IMR-90 (cell line): ENCODE data around the gene ANOS1. TPM values are rescaled to one million over a fixed set of nuclear protein-coding genes. Genes with fewer than 3 reads are reported as not detected.

Experiments used
- ATAC-seq: fragments of 200-7000 bp; cut with Tn5 transposase; 2 replicates; pipeline ENCODE4 v1.9.1; 2020; ENCODE audit warnings: low read depth, mild to moderate bottlenecking, moderate library complexity
- BruUV-seq: library from RNA; stranded (reverse); fragments of 400-500 nt; replicated peaks from 2 replicates; lab custom pipeline; 2021; lab: Mats Ljungman, UMichigan
- CTCF ChIA-PET: fragments of 300-600 bp; formaldehyde crosslinking; extraction: SDS; loops from one replicate; lab custom pipeline; 2021; ENCODE audit warnings: antibody characterized with exemption; lab: Yijun Ruan, JAX
- POLR2A ChIA-PET: fragments of 300-600 bp; sonication (Branson Sonifier 250); formaldehyde crosslinking; loops from one replicate; lab custom pipeline; 2022; ENCODE audit warnings: antibody characterized with exemption; ENCODE audit not compliant: unreplicated experiment; lab: Charles Lee
- DNase-seq: peaks from one replicate; pipeline ENCODE4 v3.0.0; 2013
- H2AFZ ChIP-seq: replicated peaks from 2 replicates; pipeline ENCODE3; 2013; ENCODE audit warnings: low read length, mild to moderate bottlenecking; ENCODE audit not compliant: poor library complexity
- H2AK5ac ChIP-seq: 2 replicates; pipeline ENCODE4 v1.6.1; 2013; ENCODE audit warnings: low read depth, low read length, inconsistent platforms
- H2AK9ac ChIP-seq: replicated peaks from 2 replicates; pipeline ENCODE3; 2013; ENCODE audit warnings: mild to moderate bottlenecking, low read depth, low read length, moderate library complexity; ENCODE audit not compliant: poor library complexity
- H2BK120ac ChIP-seq: 2 replicates; pipeline ENCODE4 v1.6.1; 2013; ENCODE audit warnings: low read depth, low read length, inconsistent platforms
- H2BK15ac ChIP-seq: 3 replicates; pipeline ENCODE4 v1.6.1; 2013; ENCODE audit warnings: low read depth, low read length, inconsistent platforms
- H2BK20ac ChIP-seq: 2 replicates; pipeline ENCODE4 v1.6.1; 2013; ENCODE audit warnings: low read depth, mild to moderate bottlenecking, inconsistent platforms, low read length, moderate library complexity
- H2BK5ac ChIP-seq: 2 replicates; pipeline ENCODE4 v1.6.1; 2013; ENCODE audit warnings: mild to moderate bottlenecking, low read depth, low read length, inconsistent platforms; ENCODE audit not compliant: poor library complexity, severe bottlenecking
- H3K14ac ChIP-seq: replicated peaks from 2 replicates; pipeline ENCODE4 v1.6.1; 2013; ENCODE audit warnings: low read depth, low read length, inconsistent platforms
- H3K18ac ChIP-seq: 2 replicates; pipeline ENCODE4 v1.6.1; 2013; ENCODE audit warnings: low read depth, low read length, control low read depth
- H3K23ac ChIP-seq: 2 replicates; pipeline ENCODE4 v1.6.1; 2013; ENCODE audit warnings: low read depth, low read length, inconsistent platforms
- H3K27ac ChIP-seq: 2 replicates; pipeline ENCODE4 v1.5.1; 2013; ENCODE audit warnings: mild to moderate bottlenecking, control low read depth, low read length; ENCODE audit not compliant: insufficient read depth
- H3K27me3 ChIP-seq: 2 replicates; pipeline ENCODE4 v1.6.1; 2013; ENCODE audit warnings: low read length; ENCODE audit not compliant: control insufficient read depth, insufficient read depth
- H3K36me3 ChIP-seq: 2 replicates; pipeline ENCODE4 v1.6.1; 2013; ENCODE audit warnings: low read length, mixed read lengths; ENCODE audit not compliant: control insufficient read depth, insufficient read depth
- H3K4ac ChIP-seq: 2 replicates; pipeline ENCODE4 v1.6.1; 2013; ENCODE audit warnings: low read depth, low read length, inconsistent platforms
- H3K4me1 ChIP-seq: 2 replicates; pipeline ENCODE4 v1.6.1; 2013; ENCODE audit warnings: low read length, mixed read lengths; ENCODE audit not compliant: control insufficient read depth, insufficient read depth
- H3K4me2 ChIP-seq: 2 replicates; pipeline ENCODE4 v1.6.1; 2013; ENCODE audit warnings: low read depth, mild to moderate bottlenecking, control low read depth, low read length, moderate library complexity
- H3K4me3 ChIP-seq: 2 replicates; pipeline ENCODE4 v1.5.1; 2013; ENCODE audit warnings: low read depth, mild to moderate bottlenecking, control low read depth, low read length, moderate library complexity; ENCODE audit not compliant: insufficient read depth
- H3K56ac ChIP-seq: 2 replicates; pipeline ENCODE4 v1.6.1; 2013; ENCODE audit warnings: low read length, inconsistent platforms; ENCODE audit not compliant: insufficient read depth; ENCODE audit errors: extremely low read depth
- H3K79me1 ChIP-seq, 2 experiments: 2 replicates each; pipeline ENCODE4 v1.6.1; 2013; ENCODE audit warnings: low read length in 2 of 2, inconsistent platforms in 1 of 2, low read depth in 1 of 2
- H3K9ac ChIP-seq: 2 replicates; pipeline ENCODE4 v1.6.1; 2013; ENCODE audit warnings: low read depth, low read length, control low read depth
- H3K9me1 ChIP-seq: 2 replicates; pipeline ENCODE4 v1.6.1; 2013; ENCODE audit warnings: low read length, inconsistent platforms; ENCODE audit not compliant: insufficient read depth
- H3K9me3 ChIP-seq: 2 replicates; pipeline ENCODE4 v1.6.1; 2013; ENCODE audit warnings: low read length; ENCODE audit not compliant: control insufficient read depth, insufficient read depth
- H4K20me1 ChIP-seq: 2 replicates; pipeline ENCODE4 v1.6.1; 2013; ENCODE audit warnings: low read length, inconsistent platforms; ENCODE audit not compliant: insufficient read depth
- H4K5ac ChIP-seq: 2 replicates; pipeline ENCODE4 v1.6.1; 2013; ENCODE audit warnings: mild to moderate bottlenecking, low read depth, low read length, control low read depth
- H4K8ac ChIP-seq, 2 experiments: 2 replicates each; pipeline ENCODE4 v1.6.1; 2013; ENCODE audit warnings: low read depth in 2 of 2, low read length in 2 of 2, control low read depth in 1 of 2, inconsistent platforms in 1 of 2
- H4K91ac ChIP-seq: 2 replicates; pipeline ENCODE4 v1.6.1; 2013; ENCODE audit warnings: low read depth, low read length, inconsistent platforms; ENCODE audit not compliant: insufficient read depth
- CEBPB ChIP-seq: IDR thresholded peaks from 2 replicates; pipeline ENCODE4 v1.6.1; 2012; ENCODE audit warnings: low read depth, low read length, improper control_type of control experiment
- CHD1 ChIP-seq: IDR thresholded peaks from 2 replicates; pipeline ENCODE4 v1.6.1; 2012; ENCODE audit warnings: low read depth, low read length, improper control_type of control experiment
- MAFK ChIP-seq: IDR thresholded peaks from 2 replicates; pipeline ENCODE4 v1.6.1; 2012; ENCODE audit warnings: low read depth, low read length, improper control_type of control experiment
- MAZ ChIP-seq: IDR thresholded peaks from 2 replicates; pipeline ENCODE4 v1.6.1; 2012; ENCODE audit warnings: low read depth, mild to moderate bottlenecking, low read length, improper control_type of control experiment, moderate library complexity, borderline replicate concordance
- RAD21 ChIP-seq: IDR thresholded peaks from 2 replicates; pipeline ENCODE4 v1.6.1; 2012; ENCODE audit warnings: low read length, improper control_type of control experiment
- RCOR1 ChIP-seq: IDR thresholded peaks from 2 replicates; pipeline ENCODE4 v1.6.1; 2012; ENCODE audit warnings: mild to moderate bottlenecking, low read length, improper control_type of control experiment; ENCODE audit not compliant: insufficient replicate concordance
- RFX5 ChIP-seq: IDR thresholded peaks from 2 replicates; pipeline ENCODE4 v1.8.0; 2012; ENCODE audit warnings: low read depth, mild to moderate bottlenecking, low read length, moderate library complexity
- USF2 ChIP-seq: fragments of 150-350 bp; IDR thresholded peaks from 2 replicates; pipeline ENCODE4 v1.6.1; 2017; ENCODE audit warnings: mild to moderate bottlenecking, antibody characterized with exemption, low read length, low read depth
- WGBS, 2 experiments: methylation state at CpG; one replicate each; pipeline versions ENCODE4 v1.1.5 to v1.1.7; 2013; ENCODE audit warnings: missing lambda C conversion rate in 2 of 2; ENCODE audit not compliant: insufficient read length in 1 of 2; ENCODE audit errors: extremely low coverage in 2 of 2; 5-methylcytosine and 5-hydroxymethylcytosine counted together
- dilution Hi-C: fragments of 300-500 bp; cut with HindIII; formaldehyde crosslinking; loops from one replicate; pipeline ENCODE4 v1.14.3; 2018; ENCODE audit warnings: low sequenced_read_pairs; ENCODE audit not compliant: unreplicated experiment
- in situ Hi-C: fragments of 300-500 bp; cut with MboI; formaldehyde crosslinking; loops from 3 replicates; pipeline ENCODE4 v1.14.3; 2019; ENCODE audit warnings: low sequenced_read_pairs, inconsistent platforms, mixed read lengths
- intact Hi-C: fragments of 100-400 bp; cut with micrococcal nuclease; formaldehyde crosslinking; loops from 2 replicates; pipeline ENCODE4 v1.10.0; 2022
- polyA plus RNA-seq, 3 experiments: library from polyadenylated mRNA; depleted of rRNA; stranded (reverse); fragments of >200 nt; gene quantifications; 2 replicates each; pipeline ENCODE4 v1.2.3, GENCODE V29; 2012; ENCODE audit warnings: low replicate concordance in 1 of 3
- total RNA-seq: library from RNA; depleted of rRNA; stranded (reverse); fragments of >200 nt; gene quantifications from 2 replicates; pipeline ENCODE4 v1.2.3, GENCODE V29; 2012
- TF ChIP-seq, protein P1 (sequence below): fragments of 150-350 bp; IDR thresholded peaks from 2 replicates; pipeline ENCODE4 v1.6.1; 2016; ENCODE audit warnings: low read depth, mild to moderate bottlenecking, low read length, moderate library complexity, borderline replicate concordance

Gene ANOS1
- total and polyA plus RNA-seq, 2 of the 4 experiments (the other 2 are of a cell fraction) = under 0.01 to 0.17 TPM

DNA sequence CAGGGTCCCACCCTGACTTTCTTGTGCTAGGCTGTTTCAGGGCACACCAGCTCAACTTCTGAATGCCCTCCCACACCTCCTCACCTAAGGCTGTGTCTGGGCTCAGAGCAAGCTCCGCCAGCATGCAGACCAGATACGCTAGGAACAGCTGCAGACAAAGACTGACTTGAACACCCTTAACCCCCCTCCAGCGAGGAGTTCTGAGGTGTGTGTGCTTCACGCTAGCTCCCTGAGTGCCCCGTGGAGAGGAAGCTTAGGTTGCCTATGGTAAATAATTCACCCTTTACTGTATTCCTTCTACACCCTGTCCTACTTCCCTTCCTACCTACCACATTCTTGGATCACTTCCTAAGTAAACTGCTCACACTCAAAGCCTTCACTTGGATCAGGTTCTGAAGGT lies 152.3 kb downstream of the ANOS1 start:
- H2AK5ac ChIP-seq = no peak overlapping the region
- in situ Hi-C loops (no loop called here), intact Hi-C loops (no loop called here), dilution Hi-C loops (no loop called here)
- no peak overlapping the region for H3K27ac ChIP-seq
- H2BK5ac ChIP-seq = no peak overlapping the region
- H2BK120ac ChIP-seq = no peak overlapping the region
- no peak overlapping the region for H3K14ac ChIP-seq
- no peak overlapping the region for H3K4me3 ChIP-seq
- H2BK20ac ChIP-seq = no peak overlapping the region
- no peak overlapping the region for H2AK9ac ChIP-seq
- no peak overlapping the region for H3K23ac ChIP-seq
- H3K9ac ChIP-seq = no peak overlapping the region
- H3K9me1 ChIP-seq = no peaks in the 10 kb centered on the region
- H3K18ac ChIP-seq = no peak overlapping the region
- no peak overlapping the region for H3K4ac ChIP-seq
- H3K79me1 ChIP-seq = no peaks in the 10 kb centered on the region
- H3K4me2 ChIP-seq = no peak overlapping the region
- peaks cover 6% of the 10 kb centered on the region; the same call in 1 of the 2 replicates for H3K9me3 ChIP-seq
- ChIA-PET POLR2A (no interaction called here), CTCF (no interaction called here)
- TF ChIP-seq RCOR1 (no peak), CHD1 (no peak), CEBPB (no peak), RFX5 (no peak), RAD21 (no peak), USF2 (no peak), MAZ (no peak), MAFK (no peak)
- TF ChIP-seq, protein P1, sequence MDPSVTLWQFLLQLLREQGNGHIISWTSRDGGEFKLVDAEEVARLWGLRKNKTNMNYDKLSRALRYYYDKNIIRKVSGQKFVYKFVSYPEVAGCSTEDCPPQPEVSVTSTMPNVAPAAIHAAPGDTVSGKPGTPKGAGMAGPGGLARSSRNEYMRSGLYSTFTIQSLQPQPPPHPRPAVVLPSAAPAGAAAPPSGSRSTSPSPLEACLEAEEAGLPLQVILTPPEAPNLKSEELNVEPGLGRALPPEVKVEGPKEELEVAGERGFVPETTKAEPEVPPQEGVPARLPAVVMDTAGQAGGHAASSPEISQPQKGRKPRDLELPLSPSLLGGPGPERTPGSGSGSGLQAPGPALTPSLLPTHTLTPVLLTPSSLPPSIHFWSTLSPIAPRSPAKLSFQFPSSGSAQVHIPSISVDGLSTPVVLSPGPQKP = no peak
- H4K20me1 ChIP-seq = no peaks in the 10 kb centered on the region
- no peaks in the 10 kb centered on the region for H3K36me3 ChIP-seq
- no peak for ATAC-seq
- DNase-seq = no peak
- no TSS peak for BruUV-seq
- WGBS, 2 experiments = no CpG with 5 or more reads among the region's 5 CpGs
- no peaks in the 10 kb centered on the region for H3K4me1 ChIP-seq
- no peak overlapping the region for H2AFZ ChIP-seq
- H4K5ac ChIP-seq = no peak overlapping the region
- no peak overlapping the region for H4K91ac ChIP-seq
- no peak overlapping the region for H2BK15ac ChIP-seq
- H4K8ac ChIP-seq = no peak overlapping the region
- no peak overlapping the region for H3K56ac ChIP-seq
- H3K27me3 ChIP-seq = no peaks in the 10 kb centered on the region
